Body of pancreas (tissue), 4 donors: ENCODE data around the gene M1AP. TPM values are rescaled to one million over a fixed set of nuclear protein-coding genes. Genes with fewer than 3 reads are reported as not detected.

Experiments
- ATAC-seq: fragments of 150-250 bp; one replicate; pipeline ENCODE4 v1.9.1; 2016
- DNase-seq, 4 donors: peaks; one replicate each; pipeline ENCODE4 v3.0.0-alpha.2; 2019
- H3K27ac ChIP-seq, 4 donors: fragments of 200-600 bp; sonication (generic); 1 replicate in 3 of 4; 2 replicates in 1 of 4; pipeline versions ENCODE4 v1.5.1 to v1.6.1; 2016 to 2019; ENCODE audit warnings: mild to moderate bottlenecking in 1 of 4, mixed read lengths in 1 of 4, moderate library complexity in 1 of 4
- H3K27me3 ChIP-seq, 2 donors: fragments of 200-600 bp; sonication (generic); one replicate each; pipeline ENCODE4 v1.6.0; 2016; ENCODE audit warnings: mild to moderate bottlenecking in 1 of 2
- H3K36me3 ChIP-seq, 2 donors: fragments of 200-600 bp; sonication (generic); replicated peaks in 1 of 2; 2 replicates each; pipeline ENCODE4 v1.5.1; 2016; ENCODE audit warnings: low read depth in 2 of 2; ENCODE audit not compliant: insufficient read depth in 1 of 2
- H3K4me1 ChIP-seq: fragments of 200-600 bp; sonication (generic); one replicate; pipeline ENCODE4 v1.6.0; 2016
- H3K4me3 ChIP-seq, 2 donors: fragments of 200-600 bp; sonication (generic); 1 replicate in 1 of 2; 2 replicates in 1 of 2; pipeline ENCODE4 v1.5.1; 2016 to 2019
- H3K9me3 ChIP-seq, 3 donors: fragments of 200-600 bp; sonication (generic); 1 replicate in 2 of 3; 2 replicates in 1 of 3; pipeline ENCODE4 v1.5.1; 2016
- CTCF ChIP-seq, 7 experiments: fragments of 450-650 bp in 4 of 7; fragments of 200-600 bp in 3 of 7; sonication (generic) in 3 of 7; IDR thresholded peaks; one replicate each; pipeline ENCODE4 v1.5.1; 2016 to 2019; ENCODE audit warnings: antibody characterized with exemption in 7 of 7
- POLR2A ChIP-seq, 3 donors: fragments of 450-650 bp; IDR thresholded peaks; one replicate each; pipeline ENCODE4 v1.6.1; 2016; ENCODE audit warnings: antibody characterized with exemption in 3 of 3, mild to moderate bottlenecking in 2 of 3
- WGBS, 2 donors: methylation state at CpG; one replicate each; pipeline ENCODE4 v1.1.5; 2017; 5-methylcytosine and 5-hydroxymethylcytosine counted together
- intact Hi-C: fragments of 100-400 bp; cut with DNase I; formaldehyde crosslinking; loops from one replicate; pipeline ENCODE4 v1.15.1; 2023
- total RNA-seq, 2 donors: library from RNA; depleted of rRNA; stranded (reverse); fragments of >200 nt; gene quantifications; one replicate each; pipeline ENCODE4 v1.1.0, GENCODE V29; 2016

Gene M1AP
- total RNA-seq, 2 donors from 2014 or later, result not detected

GRCh38 chr2:74535440-74535965 lies 112.6 kb downstream of the M1AP start:
- DNase-seq (no peak), ATAC-seq (no peak)
- TF ChIP-seq POLR2A (IDR thresholded peaks at IDR 0.05) (no peak), CTCF (IDR thresholded peaks at IDR 0.05) (no peak)
- intact Hi-C loops, result no loop called here
- no peaks in the 10 kb centered on the region for H3K27me3 ChIP-seq
- H3K36me3 ChIP-seq, result no peaks in the 10 kb centered on the region
- H3K9me3 ChIP-seq, result no peaks in the 10 kb centered on the region
- no peak overlapping the region for H3K27ac ChIP-seq
- H3K4me3 ChIP-seq, result no peak overlapping the region
- WGBS, 2 donors, result 73 to 74% methylated on average over 6 to 10 of the region's 10 CpGs
- peaks cover 9% of the 10 kb centered on the region for H3K4me1 ChIP-seq

GRCh38 chr2:74534411-74534810 lies 113.7 kb downstream of the M1AP start:
- no peak overlapping the region for H3K27ac ChIP-seq
- H3K27me3 ChIP-seq, result no peaks in the 10 kb centered on the region
- WGBS, 2 donors, result 71 to 75% methylated on average over 10 to 12 of the region's 12 CpGs
- ATAC-seq (no peak), DNase-seq (no peak)
- no peaks in the 10 kb centered on the region for H3K36me3 ChIP-seq
- peaks cover 12% of the 10 kb centered on the region for H3K4me1 ChIP-seq
- no peaks in the 10 kb centered on the region for H3K9me3 ChIP-seq
- intact Hi-C loops, result no loop called here
- TF ChIP-seq CTCF (IDR thresholded peaks at IDR 0.05), result no peak
- no peak for TF ChIP-seq POLR2A (IDR thresholded peaks at IDR 0.05)
- H3K4me3 ChIP-seq, result no peak overlapping the region

GRCh38 chr2:74533464-74533863 lies 114.7 kb downstream of the M1AP start:
- Histone ChIP-seq H3K27ac (no peak overlapping the region), H3K4me1 (peaks cover 17% of the 10 kb centered on the region), H3K9me3 (no peaks in the 10 kb centered on the region), H3K36me3 (no peaks in the 10 kb centered on the region), H3K27me3 (no peaks in the 10 kb centered on the region), H3K4me3 (no peak overlapping the region)
- TF ChIP-seq CTCF (IDR thresholded peaks at IDR 0.05) (no peak), POLR2A (IDR thresholded peaks at IDR 0.05) (no peak)
- ATAC-seq (no peak), DNase-seq (no peak)
- 78 to 82% methylated on average over 4 of the region's 4 CpGs for WGBS, 2 donors
- intact Hi-C loops, result no loop called here

DNA sequence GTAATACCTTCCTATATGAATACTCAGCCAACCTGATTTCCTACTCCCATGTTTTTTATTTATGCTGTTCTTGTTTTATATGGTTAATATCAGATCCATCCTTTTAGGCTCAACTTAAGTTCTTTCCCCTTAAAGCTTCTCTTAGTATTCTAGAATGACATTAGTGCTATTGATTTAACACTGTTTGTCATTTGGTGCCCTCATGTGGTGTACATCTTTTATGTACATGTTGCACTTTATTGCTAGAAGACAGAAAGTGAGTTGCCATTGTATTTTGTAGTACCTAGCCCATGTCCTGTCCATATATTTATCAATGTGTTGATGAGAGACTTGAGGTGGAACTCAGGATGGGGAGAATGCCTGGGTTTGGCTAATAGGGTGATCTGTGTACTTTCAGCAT lies 115.9 kb downstream of the M1AP start:
- Histone ChIP-seq H3K4me1 (peaks cover 27% of the 10 kb centered on the region), H3K9me3 (no peaks in the 10 kb centered on the region), H3K27me3 (no peaks in the 10 kb centered on the region), H3K36me3 (no peaks in the 10 kb centered on the region), H3K4me3 (no peak overlapping the region), H3K27ac (no peak overlapping the region)
- DNase-seq (no peak), ATAC-seq (no peak)
- TF ChIP-seq CTCF (IDR thresholded peaks at IDR 0.05) (peak in 4 of 7 experiments; percentile 32 to 37 (median 34)), POLR2A (IDR thresholded peaks at IDR 0.05) (no peak)
- intact Hi-C loops, result no loop called here

- Histone ChIP-seq H3K36me3 (peaks cover 0 to 4% of the 10 kb centered on the region in 2 donors), H3K4me1 (peaks cover 27% of the 10 kb centered on the region), H3K27me3 (no peaks in the 10 kb centered on the region), H3K4me3 (no peak overlapping the region), H3K9me3 (no peaks in the 10 kb centered on the region), H3K27ac (no peak overlapping the region)
- TF ChIP-seq CTCF (IDR thresholded peaks at IDR 0.05), result no peak
- no peak for TF ChIP-seq POLR2A (IDR thresholded peaks at IDR 0.05)
- WGBS, 2 donors, result 81 to 89% methylated on average over 7 of the region's 7 CpGs
- intact Hi-C loops, result no loop called here
- ATAC-seq (no peak), DNase-seq (no peak)
Measured at GRCh38 chr2:74531666-74532065, 116.5 kb downstream of the M1AP start.
